Measurements from ENCODE around the gene AIM2.

The AIM2 gene

GRCh38 chr1:159065106-159065505 is 11.5 kb downstream of the AIM2 start:
- H2AFZ ChIP-seq (ENCODE audit: low read depth, low read length, severe bottlenecking), result no peak overlapping the region
- H3K9me3 ChIP-seq (ENCODE audit: insufficient read depth, low read length), result no peaks in the 10 kb centered on the region
- no peaks in the 10 kb centered on the region for H3K27me3 ChIP-seq (ENCODE audit: low read length)
- H3K4me3 ChIP-seq (ENCODE audit: insufficient read depth, low read length, poor library complexity, severe bottlenecking), result no peak overlapping the region
- H3K9ac ChIP-seq (ENCODE audit: low read length), result no peak overlapping the region
- peaks cover 27% of the 10 kb centered on the region for H3K79me2 ChIP-seq (ENCODE audit: insufficient read depth, low read length)
- H3K36me3 ChIP-seq (ENCODE audit: low read length), result peaks cover 53% of the 10 kb centered on the region
- no peaks in the 10 kb centered on the region for H4K20me1 ChIP-seq (ENCODE audit: low read depth, low read length)
- H3F3A ChIP-seq (ENCODE audit: insufficient read depth), result peaks cover 39% of the 10 kb centered on the region
- no peaks in the 10 kb centered on the region for H3K9me2 ChIP-seq (replicated peaks; ENCODE audit: insufficient read depth, low read length)
- TF ChIP-seq EZH2phosphoT487 (conservative IDR thresholded peaks at IDR 0.05; ENCODE audit: low read length), result no peak
- TF ChIP-seq, protein P1, sequence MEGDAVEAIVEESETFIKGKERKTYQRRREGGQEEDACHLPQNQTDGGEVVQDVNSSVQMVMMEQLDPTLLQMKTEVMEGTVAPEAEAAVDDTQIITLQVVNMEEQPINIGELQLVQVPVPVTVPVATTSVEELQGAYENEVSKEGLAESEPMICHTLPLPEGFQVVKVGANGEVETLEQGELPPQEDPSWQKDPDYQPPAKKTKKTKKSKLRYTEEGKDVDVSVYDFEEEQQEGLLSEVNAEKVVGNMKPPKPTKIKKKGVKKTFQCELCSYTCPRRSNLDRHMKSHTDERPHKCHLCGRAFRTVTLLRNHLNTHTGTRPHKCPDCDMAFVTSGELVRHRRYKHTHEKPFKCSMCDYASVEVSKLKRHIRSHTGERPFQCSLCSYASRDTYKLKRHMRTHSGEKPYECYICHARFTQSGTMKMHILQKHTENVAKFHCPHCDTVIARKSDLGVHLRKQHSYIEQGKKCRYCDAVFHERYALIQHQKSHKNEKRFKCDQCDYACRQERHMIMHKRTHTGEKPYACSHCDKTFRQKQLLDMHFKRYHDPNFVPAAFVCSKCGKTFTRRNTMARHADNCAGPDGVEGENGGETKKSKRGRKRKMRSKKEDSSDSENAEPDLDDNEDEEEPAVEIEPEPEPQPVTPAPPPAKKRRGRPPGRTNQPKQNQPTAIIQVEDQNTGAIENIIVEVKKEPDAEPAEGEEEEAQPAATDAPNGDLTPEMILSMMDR (IDR thresholded peaks at IDR 0.05; ENCODE audit: insufficient read depth, low read length, poor library complexity, severe bottlenecking), result no peak
- peak overlapping the region; percentile 19; the same call in 1 of the 2 replicates for H3K27ac ChIP-seq (ENCODE audit: low read depth, low read length)
- no peak overlapping the region for H3K4me2 ChIP-seq (ENCODE audit: low read depth, low read length, poor library complexity, severe bottlenecking)

DNA sequence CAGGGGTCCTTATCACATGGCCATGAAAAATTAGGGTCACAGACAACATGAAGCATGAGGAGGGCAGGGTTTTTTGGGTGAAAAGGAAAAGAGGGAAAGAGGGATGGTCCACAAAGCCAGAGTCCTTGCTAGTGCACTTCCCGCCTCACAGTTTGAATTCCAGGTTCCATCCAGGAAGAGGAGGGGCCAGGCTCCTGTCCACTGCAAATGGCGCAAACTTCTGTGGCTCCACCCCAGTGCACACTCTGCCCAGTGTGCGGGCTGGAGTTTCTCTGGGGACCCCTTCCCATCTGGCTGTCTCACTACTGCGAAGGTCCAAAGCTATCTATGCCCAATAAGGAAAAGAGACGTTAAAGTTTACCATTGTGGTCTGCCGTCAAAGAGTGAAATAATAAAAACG is 17.8 kb downstream of the AIM2 start:
- H3F3A ChIP-seq (ENCODE audit: insufficient read depth), result peaks cover 51% of the 10 kb centered on the region
- H3K9me2 ChIP-seq (replicated peaks; ENCODE audit: insufficient read depth, low read length), result no peaks in the 10 kb centered on the region
- no peaks in the 10 kb centered on the region for H3K27me3 ChIP-seq (ENCODE audit: low read length)
- no peak overlapping the region for H3K9ac ChIP-seq (ENCODE audit: low read length)
- no peak overlapping the region for H3K27ac ChIP-seq (ENCODE audit: low read depth, low read length)
- no peak overlapping the region for H3K4me3 ChIP-seq (ENCODE audit: insufficient read depth, low read length, poor library complexity, severe bottlenecking)
- H4K20me1 ChIP-seq (ENCODE audit: low read depth, low read length), result no peaks in the 10 kb centered on the region
- TF ChIP-seq, protein P1 (IDR thresholded peaks at IDR 0.05; ENCODE audit: insufficient read depth, low read length, poor library complexity, severe bottlenecking), result no peak
- TF ChIP-seq EZH2phosphoT487 (conservative IDR thresholded peaks at IDR 0.05; ENCODE audit: low read length), result no peak
- no peak overlapping the region for H2AFZ ChIP-seq (ENCODE audit: low read depth, low read length, severe bottlenecking)
- H3K9me3 ChIP-seq (ENCODE audit: insufficient read depth, low read length), result no peaks in the 10 kb centered on the region
- H3K4me2 ChIP-seq (ENCODE audit: low read depth, low read length, poor library complexity, severe bottlenecking), result no peak overlapping the region
- peaks cover 58% of the 10 kb centered on the region for H3K36me3 ChIP-seq (ENCODE audit: low read length)
- no peaks in the 10 kb centered on the region for H3K79me2 ChIP-seq (ENCODE audit: insufficient read depth, low read length)

GRCh38 chr1:159056069-159056698 is 20.4 kb downstream of the AIM2 start:
- no peak overlapping the region for H3K9ac ChIP-seq (ENCODE audit: low read length)
- no peak overlapping the region for H3K4me2 ChIP-seq (ENCODE audit: low read depth, low read length, poor library complexity, severe bottlenecking)
- no peaks in the 10 kb centered on the region for H3K27me3 ChIP-seq (ENCODE audit: low read length)
- H3K36me3 ChIP-seq (ENCODE audit: low read length), result peaks cover 59% of the 10 kb centered on the region
- H3F3A ChIP-seq (ENCODE audit: insufficient read depth), result peaks cover 70% of the 10 kb centered on the region
- TF ChIP-seq, protein P1 (IDR thresholded peaks at IDR 0.05; ENCODE audit: insufficient read depth, low read length, poor library complexity, severe bottlenecking), result peak; percentile 69
- no peak for TF ChIP-seq EZH2phosphoT487 (conservative IDR thresholded peaks at IDR 0.05; ENCODE audit: low read length)
- no peaks in the 10 kb centered on the region for H3K9me2 ChIP-seq (replicated peaks; ENCODE audit: insufficient read depth, low read length)
- H3K27ac ChIP-seq (ENCODE audit: low read depth, low read length), result peak overlapping the region; percentile 66
- H2AFZ ChIP-seq (ENCODE audit: low read depth, low read length, severe bottlenecking), result no peak overlapping the region
- H3K79me2 ChIP-seq (ENCODE audit: insufficient read depth, low read length), result no peaks in the 10 kb centered on the region
- no peak overlapping the region for H3K4me3 ChIP-seq (ENCODE audit: insufficient read depth, low read length, poor library complexity, severe bottlenecking)
- H3K9me3 ChIP-seq (ENCODE audit: insufficient read depth, low read length), result no peaks in the 10 kb centered on the region
- no peaks in the 10 kb centered on the region for H4K20me1 ChIP-seq (ENCODE audit: low read depth, low read length)
